Astrocyte (in vitro differentiated cells and primary cell): ENCODE data around the gene DBT. TPM values are rescaled to one million over a fixed set of nuclear protein-coding genes. Genes with fewer than 3 reads are reported as not detected.
"Not testable (repeated sequence)": the region's sequence is repeated elsewhere in the genome, so short reads cannot be mapped to it uniquely, and the experiment has no call there.

Source experiments
- DNase-seq: peaks from one replicate; pipeline ENCODE4 v3.0.0-alpha.2; 2010; ENCODE audit warnings: low read depth
- FAIRE-seq: peaks from 2 replicates; lab custom pipeline; 2011; peaks lifted over from hg19 to GRCh38; lab: Jason Lieb, UNC
- H2AFZ ChIP-seq: 2 replicates; pipeline ENCODE4 v1.6.0; 2012; ENCODE audit warnings: low read depth, low read length, inconsistent platforms
- H3K27ac ChIP-seq: 2 replicates; pipeline ENCODE4 v1.5.1; 2011; ENCODE audit warnings: low read depth, low read length, inconsistent platforms
- H3K27me3 ChIP-seq: 2 replicates; pipeline ENCODE4 v1.6.0; 2011; ENCODE audit warnings: low read length, inconsistent platforms; ENCODE audit not compliant: insufficient read depth
- H3K36me3 ChIP-seq: 2 replicates; pipeline ENCODE4 v1.5.1; 2011; ENCODE audit warnings: low read length, inconsistent platforms; ENCODE audit not compliant: insufficient read depth
- H3K4me1 ChIP-seq: 2 replicates; pipeline ENCODE4 v1.5.1; 2011; ENCODE audit warnings: low read length, inconsistent platforms; ENCODE audit not compliant: insufficient read depth
- H3K4me2 ChIP-seq: 2 replicates; pipeline ENCODE4 v1.6.0; 2012; ENCODE audit warnings: low read length, inconsistent platforms
- H3K4me3 ChIP-seq: 2 replicates; pipeline ENCODE4 v1.5.1; 2011; ENCODE audit warnings: low read depth, mild to moderate bottlenecking, low read length, inconsistent platforms; ENCODE audit not compliant: insufficient read depth
- H3K79me2 ChIP-seq: 2 replicates; pipeline ENCODE4 v1.6.0; 2012; ENCODE audit warnings: mild to moderate bottlenecking, low read length, inconsistent platforms; ENCODE audit not compliant: insufficient read depth
- H3K9ac ChIP-seq: 2 replicates; pipeline ENCODE4 v1.6.0; 2012; ENCODE audit warnings: mild to moderate bottlenecking, low read length, inconsistent platforms
- H3K9me3 ChIP-seq: 2 replicates; pipeline ENCODE4 v1.5.1; 2012; ENCODE audit warnings: low read depth, mild to moderate bottlenecking, low read length, inconsistent platforms; ENCODE audit not compliant: insufficient read depth
- H4K20me1 ChIP-seq: 2 replicates; pipeline ENCODE4 v1.6.0; 2012; ENCODE audit warnings: low read length, inconsistent platforms; ENCODE audit not compliant: insufficient read depth
- H3K27ac Mint-ChIP-seq: one replicate; pipeline ENCODE4 v1.8.0; 2021; ENCODE audit warnings: mild to moderate bottlenecking, mixed read lengths; ENCODE audit not compliant: unreplicated experiment
- H3K27me3 Mint-ChIP-seq: one replicate; pipeline ENCODE4 v1.8.0; 2021; ENCODE audit warnings: low read depth, mixed read lengths; ENCODE audit not compliant: unreplicated experiment
- H3K36me3 Mint-ChIP-seq: one replicate; pipeline ENCODE4 v1.8.0; 2021; ENCODE audit warnings: low read depth, mixed read lengths; ENCODE audit not compliant: unreplicated experiment
- H3K4me1 Mint-ChIP-seq: one replicate; pipeline ENCODE4 v1.8.0; 2021; ENCODE audit warnings: low read depth, mixed read lengths; ENCODE audit not compliant: unreplicated experiment
- H3K4me3 Mint-ChIP-seq: one replicate; pipeline ENCODE4 v1.8.0; 2021; ENCODE audit warnings: mild to moderate bottlenecking, moderate library complexity, mixed read lengths; ENCODE audit not compliant: unreplicated experiment
- H3K9me3 Mint-ChIP-seq: one replicate; pipeline ENCODE4 v1.8.0; 2021; ENCODE audit warnings: mild to moderate bottlenecking, mixed read lengths; ENCODE audit not compliant: unreplicated experiment
- CTCF ChIP-seq: IDR thresholded peaks from 2 replicates; pipeline ENCODE4 v1.5.1; 2011; ENCODE audit warnings: low read depth, mild to moderate bottlenecking, inconsistent platforms, low read length, moderate library complexity; ENCODE audit not compliant: insufficient read depth
- EZH2 ChIP-seq: IDR thresholded peaks from 2 replicates; pipeline ENCODE4 v1.6.1; 2012; ENCODE audit warnings: mild to moderate bottlenecking, low read length, inconsistent platforms; ENCODE audit not compliant: insufficient read depth
- total RNA-seq: library from RNA; stranded (reverse); gene quantifications from 2 replicates; pipeline ENCODE4 v1.2.1, GENCODE V29; 2021

Gene DBT
- total RNA-seq, 1 donor from 2014 or later, result 14.2 TPM

GRCh38 chr1:100261686-100262085 is 12.1 kb upstream of the DBT start:
- Histone ChIP-seq H3K4me3 (no peak overlapping the region), H3K4me2 (no peak overlapping the region), H3K27me3 (no peaks in the 10 kb centered on the region), H3K4me1 (peaks cover 4% of the 10 kb centered on the region), H3K36me3 (no peaks in the 10 kb centered on the region), H3K27ac (no peak overlapping the region), H3K9ac (no peak overlapping the region), H3K79me2 (peaks cover 7% of the 10 kb centered on the region), H4K20me1 (no peaks in the 10 kb centered on the region), H3K9me3 (no peaks in the 10 kb centered on the region), H2AFZ (no peak overlapping the region)
- peaks cover 10% of the 10 kb centered on the region for H3K9me3 Mint-ChIP-seq
- no peak overlapping the region for H3K27ac Mint-ChIP-seq
- no peak overlapping the region for H3K4me3 Mint-ChIP-seq
- no peaks in the 10 kb centered on the region for H3K4me1 Mint-ChIP-seq
- TF ChIP-seq CTCF (no peak), EZH2 (no peak)
- DNase-seq (no peak), FAIRE-seq (no peak)
- no peaks in the 10 kb centered on the region for H3K27me3 Mint-ChIP-seq
- peaks cover 15% of the 10 kb centered on the region for H3K36me3 Mint-ChIP-seq

- not testable (repeated sequence) for H3K36me3 Mint-ChIP-seq, H3K4me3 ChIP-seq, H3K79me2 ChIP-seq, H3K27ac ChIP-seq, FAIRE-seq, H3K27ac Mint-ChIP-seq, H2AFZ ChIP-seq, DNase-seq, H4K20me1 ChIP-seq, H3K9me3 Mint-ChIP-seq, H3K27me3 ChIP-seq, H3K27me3 Mint-ChIP-seq, H3K36me3 ChIP-seq, H3K9me3 ChIP-seq, H3K4me3 Mint-ChIP-seq, H3K4me1 ChIP-seq, H3K4me2 ChIP-seq, H3K4me1 Mint-ChIP-seq, H3K9ac ChIP-seq
Measured at GRCh38 chr1:100258427-100258826, 8.8 kb upstream of the DBT start.

- not testable (repeated sequence) for H2AFZ ChIP-seq, H3K27me3 Mint-ChIP-seq, H3K9ac ChIP-seq, H4K20me1 ChIP-seq, H3K9me3 Mint-ChIP-seq, H3K4me1 ChIP-seq, H3K27ac Mint-ChIP-seq, H3K27ac ChIP-seq, H3K4me3 Mint-ChIP-seq, H3K27me3 ChIP-seq, H3K4me1 Mint-ChIP-seq, H3K4me2 ChIP-seq, H3K9me3 ChIP-seq, H3K4me3 ChIP-seq, DNase-seq, H3K36me3 ChIP-seq, H3K36me3 Mint-ChIP-seq, FAIRE-seq, H3K79me2 ChIP-seq
Measured at GRCh38 chr1:100256273-100256672, 6.6 kb upstream of the DBT start.

- Mint-ChIP-seq H3K36me3 (no peaks in the 10 kb centered on the region), H3K27me3 (no peaks in the 10 kb centered on the region), H3K4me1 (no peaks in the 10 kb centered on the region), H3K27ac (no peak overlapping the region), H3K9me3 (no peaks in the 10 kb centered on the region), H3K4me3 (no peak overlapping the region)
- FAIRE-seq (no peak), DNase-seq (no peak)
- TF ChIP-seq CTCF (no peak), EZH2 (no peak)
- Histone ChIP-seq H3K9ac (no peak overlapping the region), H3K4me1 (peaks cover 6% of the 10 kb centered on the region), H3K27ac (no peak overlapping the region), H3K4me3 (no peak overlapping the region), H3K79me2 (peaks cover 10% of the 10 kb centered on the region), H3K9me3 (no peaks in the 10 kb centered on the region), H2AFZ (no peak overlapping the region), H3K27me3 (peaks cover 4% of the 10 kb centered on the region), H3K4me2 (no peak overlapping the region), H4K20me1 (no peaks in the 10 kb centered on the region), H3K36me3 (no peaks in the 10 kb centered on the region)
Measured at GRCh38 chr1:100253552-100253951, 3.9 kb upstream of the DBT start.
